Activated CD4-positive, CD25-positive, alpha-beta regulatory T cell treated with anti-CD3 and anti-CD28 coated beads, Interleukin-2, amount 50 U/mL, for 72 hours (primary cell): Measurements from ENCODE around the gene TAOK3.

Source experiments
- DNase-seq: peaks from one replicate; pipeline ENCODE4 v3.0.0; 2021

Gene TAOK3

GRCh38 chr12:118126119-118126757 is 246.5 kb downstream of the TAOK3 start:
- no peak for DNase-seq

- DNase-seq = no peak
Measured at GRCh38 chr12:118125743-118126118, 247.0 kb downstream of the TAOK3 start.

GRCh38 chr12:118124333-118124874 is 248.3 kb downstream of the TAOK3 start:
- no peak for DNase-seq

- DNase-seq = no peak
Measured at GRCh38 chr12:118122264-118122663, 250.4 kb downstream of the TAOK3 start.

- DNase-seq = peak; percentile 68
Measured at GRCh38 chr12:118120579-118121363, 251.9 kb downstream of the TAOK3 start.

GRCh38 chr12:118119449-118119879 is 253.2 kb downstream of the TAOK3 start:
- no peak for DNase-seq

GRCh38 chr12:118109088-118109487 is 263.6 kb downstream of the TAOK3 start:
- DNase-seq = no peak

GRCh38 chr12:118107694-118108093 is 265.0 kb downstream of the TAOK3 start:
- no peak for DNase-seq

GRCh38 chr12:118107011-118107410 is 265.7 kb downstream of the TAOK3 start:
- DNase-seq = no peak

- DNase-seq = peak; percentile 36
Measured at GRCh38 chr12:118103601-118104382, 268.9 kb downstream of the TAOK3 start, which contains the start of gene VSIG10. VSIG10 (minus strand) TSS chr12:118104011; CDS start chr12:118103671, 340 bp downstream.

GRCh38 chr12:118103201-118103600 is 269.5 kb downstream of the TAOK3 start:
- DNase-seq = peak; percentile 31

GRCh38 chr12:118102609-118103008 is 270.1 kb downstream of the TAOK3 start:
- DNase-seq = no peak

- DNase-seq = no peak
Measured at GRCh38 chr12:118102070-118102469, 270.6 kb downstream of the TAOK3 start.

- no peak for DNase-seq
Measured at GRCh38 chr12:118101051-118101450, 271.7 kb downstream of the TAOK3 start.
